AG20443 (cell line): ENCODE results near the gene DHRS4.
"Not testable (repeated sequence)": the region's sequence is repeated elsewhere in the genome, so short reads cannot be mapped to it uniquely, and the experiment has no call there.

Experiments used
- DNase-seq: peaks from one replicate; pipeline ENCODE4 v3.0.0; 2012; ENCODE audit warnings: low spot score, mixed read lengths

The DHRS4 gene

GRCh38 chr14:23984891-23985602, 31.5 kb downstream of the DHRS4 start:
- peak; percentile 83 for DNase-seq

DNA sequence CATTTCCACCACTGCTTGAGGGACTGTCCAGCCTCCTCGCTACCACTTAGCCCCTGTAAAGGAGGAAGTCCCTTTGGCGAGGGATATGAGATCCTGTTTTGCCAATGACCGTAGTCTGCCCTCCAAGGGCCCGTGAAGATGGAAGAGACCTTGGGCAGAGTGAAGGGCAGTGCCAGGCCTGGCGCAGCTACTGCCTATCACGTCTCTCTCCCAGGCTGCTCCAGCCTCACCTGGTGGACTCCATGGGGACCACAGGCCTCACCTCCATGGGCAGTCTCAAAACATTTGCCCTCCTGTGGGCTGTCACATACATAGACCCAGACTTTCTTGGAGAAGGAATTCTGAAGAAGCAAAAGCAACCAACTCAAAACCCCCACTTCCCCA, 34.6 kb downstream of the DHRS4 start:
- DNase-seq: not testable (repeated sequence)

DNA sequence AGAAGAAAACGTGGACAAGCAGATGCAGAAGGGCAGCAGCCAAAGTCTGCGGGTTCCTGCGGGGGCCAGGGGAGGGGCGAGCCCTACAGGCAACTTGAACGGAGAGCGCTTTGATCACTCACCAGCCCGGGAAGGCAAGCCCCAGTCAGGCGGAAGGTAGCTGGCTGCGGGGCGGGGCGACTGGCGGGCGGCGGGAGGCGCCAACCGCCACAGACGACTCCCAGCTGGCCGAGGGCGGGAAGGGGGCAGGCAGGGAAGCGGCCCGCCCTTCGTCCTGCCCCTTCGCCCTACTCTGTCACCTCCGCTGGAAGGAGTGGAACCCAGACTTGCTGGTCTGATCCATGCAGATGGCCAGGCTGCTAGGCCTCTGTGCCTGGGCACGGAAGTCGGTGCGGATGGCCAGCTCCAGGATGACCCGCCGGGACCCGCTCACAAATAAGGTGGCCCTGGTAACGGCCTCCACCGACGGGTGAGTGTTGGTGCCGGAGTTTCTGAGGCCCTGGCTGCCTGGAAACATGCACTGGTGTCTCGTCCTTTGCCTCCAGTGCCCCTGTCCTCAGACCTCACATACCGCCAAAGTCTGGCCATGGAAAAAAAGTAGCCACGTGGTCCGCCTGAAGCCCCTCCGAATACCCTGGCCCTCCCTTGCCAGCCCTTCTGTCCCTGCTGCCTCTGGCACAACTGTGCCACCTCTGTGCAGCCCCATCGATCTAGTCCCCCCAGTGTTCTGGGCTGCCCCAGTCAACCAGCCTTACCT, 35.2 kb downstream of the DHRS4 start, which contains the start of gene DHRS4L2:
Gene DHRS4L2 (plus strand): TSS at position 323 of the 757 bp plus-strand sequence. CDS start 19 bp downstream, at position 342.
- peak; percentile 78 for DNase-seq

DNA sequence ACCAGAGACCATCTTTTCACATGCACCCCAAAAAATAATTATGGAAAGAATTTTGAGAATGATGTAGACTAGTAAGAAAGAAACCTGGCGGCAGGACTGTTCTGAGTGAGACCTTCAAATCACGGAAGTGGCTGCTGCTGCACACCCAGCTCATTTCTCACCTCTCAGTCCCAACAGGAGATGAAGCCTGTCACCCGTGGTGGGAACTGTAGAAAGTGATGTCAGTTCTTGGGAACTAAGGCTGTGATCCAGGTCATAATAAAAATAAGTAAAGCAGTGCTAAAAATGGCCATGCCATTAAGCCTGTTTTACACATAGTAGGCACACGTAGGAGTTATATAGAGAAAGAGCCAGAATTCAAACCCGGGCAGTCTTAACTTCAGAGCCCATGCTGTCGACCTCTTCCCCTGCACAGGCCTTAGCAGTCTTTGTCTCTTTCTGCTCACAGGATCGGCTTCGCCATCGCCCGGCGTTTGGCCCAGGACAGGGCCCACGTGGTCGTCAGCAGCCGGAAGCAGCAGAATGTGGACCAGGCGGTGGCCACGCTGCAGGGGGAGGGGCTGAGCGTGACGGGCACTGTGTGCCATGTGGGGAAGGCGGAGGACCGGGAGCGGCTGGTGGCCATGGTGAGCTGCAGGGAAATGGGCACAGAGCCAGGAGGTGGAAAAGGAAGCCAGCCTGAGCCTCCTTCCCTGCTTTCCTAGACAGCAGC, 36.3 kb downstream of the DHRS4 start:
- not testable (repeated sequence) for DNase-seq

DNA sequence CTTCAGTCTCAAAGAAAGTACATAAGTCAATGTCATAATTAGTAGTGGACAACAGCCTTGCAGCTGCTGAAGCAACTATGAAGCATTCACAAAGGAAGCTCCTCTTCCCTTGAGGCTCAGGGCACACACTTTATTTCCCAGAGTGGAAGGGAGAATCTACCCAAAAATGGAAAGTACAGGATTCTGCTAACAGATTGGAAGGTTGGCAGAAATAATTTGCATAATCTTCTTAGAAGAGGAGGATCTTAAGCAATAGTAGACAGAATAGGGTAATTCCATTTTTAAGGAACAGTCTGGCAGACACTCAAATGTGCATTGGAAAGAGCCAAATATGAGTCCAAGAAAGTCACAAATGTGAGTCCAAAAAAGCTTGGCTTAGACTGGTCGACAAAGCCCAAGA, 37.4 kb downstream of the DHRS4 start:
- DNase-seq: not testable (repeated sequence)

GRCh38 chr14:23993042-23993441, 39.5 kb downstream of the DHRS4 start:
- not testable (repeated sequence) for DNase-seq

DNA sequence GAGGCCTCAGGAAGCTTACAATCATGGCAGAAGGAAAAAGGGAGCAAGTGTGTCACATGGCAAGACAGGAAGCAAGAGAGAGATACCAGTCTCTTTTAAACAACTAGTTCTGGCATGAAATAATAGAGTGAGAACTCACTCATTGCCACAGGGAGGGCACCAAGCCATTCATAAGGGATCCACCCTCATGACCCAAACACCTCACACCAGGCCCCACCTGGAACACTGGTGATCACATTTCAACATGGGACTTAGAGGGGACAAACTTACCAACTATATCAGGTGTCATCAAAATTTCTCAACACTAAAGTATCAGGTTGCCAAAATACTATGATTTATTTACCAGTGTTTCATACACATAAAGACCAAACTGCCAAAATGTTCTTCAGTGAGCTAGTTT, 42.4 kb downstream of the DHRS4 start:
- not testable (repeated sequence) for DNase-seq

GRCh38 chr14:23996825-23997224, 43.3 kb downstream of the DHRS4 start:
- not testable (repeated sequence) for DNase-seq

DNA sequence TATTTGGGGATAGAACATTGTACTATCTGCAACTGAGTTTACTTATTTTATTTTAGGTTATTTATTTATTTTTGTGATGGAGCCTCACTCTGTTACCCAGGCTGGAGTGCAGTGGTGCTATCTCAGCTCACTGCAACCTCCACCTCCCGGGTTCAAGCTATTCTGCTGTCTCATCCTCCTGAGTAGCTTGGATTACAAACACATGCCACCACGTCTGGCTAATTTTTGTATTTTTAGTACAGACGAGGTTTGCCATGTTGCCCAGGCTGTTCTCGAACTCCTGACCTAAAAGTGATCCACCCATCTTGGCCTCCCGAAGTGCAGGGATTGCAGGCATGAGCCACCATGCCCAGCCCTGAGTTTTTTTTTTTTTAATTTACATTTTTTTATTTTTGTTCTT, 46.1 kb downstream of the DHRS4 start:
- DNase-seq: not testable (repeated sequence)

GRCh38 chr14:24001078-24001477, 47.5 kb downstream of the DHRS4 start:
- DNase-seq: not testable (repeated sequence)

- not testable (repeated sequence) for DNase-seq
Measured at GRCh38 chr14:24001679-24002078, 48.1 kb downstream of the DHRS4 start.

DNA sequence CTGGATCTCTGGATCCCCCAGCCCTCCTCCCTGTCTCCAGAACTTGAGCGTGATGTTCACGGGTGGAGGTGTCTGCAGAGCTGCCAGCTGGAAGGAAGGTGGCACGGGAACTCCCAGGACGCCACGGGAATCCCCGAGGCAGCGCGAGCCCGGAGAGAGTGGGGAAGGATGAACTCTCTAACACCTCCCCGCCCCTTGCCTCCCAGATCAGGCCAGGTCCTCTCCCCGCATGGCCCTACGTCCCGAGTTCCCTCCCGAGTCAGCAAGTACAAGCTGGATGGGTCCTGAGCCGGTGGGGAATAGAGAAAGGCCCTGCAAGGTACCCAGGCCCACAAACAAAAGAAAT, 52.9 kb downstream of the DHRS4 start:
- DNase-seq: not testable (repeated sequence)

GRCh38 chr14:24006817-24007652, 53.5 kb downstream of the DHRS4 start:
- DNase-seq: not testable (repeated sequence)

DNA sequence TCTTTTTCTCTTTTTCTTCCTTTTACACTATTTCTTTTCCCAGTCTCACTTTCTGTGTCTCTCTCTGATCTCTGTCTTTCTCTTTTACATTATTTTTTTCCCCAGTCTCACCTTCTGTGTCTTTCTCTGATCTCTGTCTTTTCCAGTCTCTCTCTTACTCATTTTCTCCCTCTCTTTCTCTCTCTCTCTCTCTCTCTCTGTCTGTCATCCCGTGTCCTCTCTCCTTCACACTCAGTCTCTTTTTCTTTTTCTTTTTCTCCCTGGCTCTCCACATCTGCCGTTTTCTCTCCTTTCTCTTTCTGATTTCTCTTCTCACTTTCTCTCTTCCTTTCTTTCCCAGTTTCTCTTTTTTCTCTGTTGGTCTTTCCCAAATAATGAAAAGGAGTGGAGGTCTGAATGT, 57.5 kb downstream of the DHRS4 start:
- DNase-seq: no peak

- not testable (repeated sequence) for DNase-seq
Measured at GRCh38 chr14:24012726-24013273, 59.2 kb downstream of the DHRS4 start.

DNA sequence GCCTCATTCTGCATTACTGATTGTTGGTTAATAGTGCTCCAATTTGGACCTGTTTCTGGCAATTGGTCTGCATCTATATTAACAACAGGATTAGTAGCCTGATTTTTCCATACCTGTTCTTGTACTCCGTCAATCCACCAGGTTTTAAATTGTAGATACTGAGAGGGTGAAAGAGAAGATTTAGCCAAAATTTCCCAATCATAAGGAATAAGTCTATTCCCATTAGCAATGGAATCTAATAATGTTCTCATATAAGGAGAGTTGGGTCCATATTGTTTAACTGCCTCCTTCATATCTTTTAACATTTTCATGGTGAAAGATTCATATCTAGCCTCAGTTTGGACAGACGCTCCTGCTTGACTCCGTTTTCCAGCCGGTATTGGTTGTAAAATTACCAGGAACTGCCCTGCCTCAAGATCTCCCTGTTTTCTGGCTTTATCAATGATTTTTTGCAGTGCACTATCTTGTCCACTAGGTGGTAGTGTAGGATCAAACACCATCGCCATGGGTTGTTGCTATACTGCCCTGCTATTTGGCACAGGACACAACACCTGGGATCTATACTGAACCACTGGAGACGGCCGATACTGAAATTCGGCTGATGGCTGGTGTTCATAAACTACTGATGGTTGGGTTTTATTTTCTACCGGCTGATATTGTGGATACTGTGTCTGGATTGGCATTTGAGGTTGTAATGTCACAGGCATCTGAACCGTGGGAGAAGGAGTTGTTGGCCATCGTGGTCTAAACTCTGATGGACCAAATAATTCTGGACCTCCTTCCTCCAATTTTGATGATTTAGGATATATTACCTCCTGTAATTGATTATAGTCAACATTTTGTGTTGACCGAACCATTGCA, 60.3 kb downstream of the DHRS4 start:
- peak; percentile 72 for DNase-seq

DNA sequence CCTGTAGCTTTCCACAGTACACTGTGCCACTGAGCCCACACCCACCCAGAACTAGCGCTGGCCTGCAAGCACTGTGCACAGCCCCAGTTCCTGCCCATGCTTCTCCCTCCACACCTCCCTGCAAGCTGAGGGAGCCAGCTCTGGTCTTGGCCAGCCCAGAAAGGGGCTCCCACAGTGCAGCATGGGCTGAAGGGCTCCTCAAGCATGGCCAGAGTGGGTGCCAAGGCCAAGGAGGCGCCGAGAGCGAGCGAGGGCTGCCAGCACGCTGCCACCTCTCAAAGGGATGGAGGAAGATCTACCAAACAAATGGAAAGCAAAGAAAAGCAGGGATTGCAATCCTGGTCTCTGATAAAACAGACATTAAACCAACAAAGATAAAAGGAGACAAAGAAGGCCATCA, 62.2 kb downstream of the DHRS4 start:
- not testable (repeated sequence) for DNase-seq
